GM12878 (cell line): ENCODE data around the gene PPP3CB. TPM values are rescaled to one million over a fixed set of nuclear protein-coding genes. Genes with fewer than 3 reads are reported as not detected.

Experiments used
- ATAC-seq: fragments of 200-7000 bp; cut with Tn5 transposase; 3 replicates; pipeline ENCODE4 v1.9.1; 2020; ENCODE audit warnings: mild to moderate bottlenecking, moderate library complexity
- BruUV-seq: library from RNA; stranded (reverse); fragments of 400-500 nt; replicated peaks from 2 replicates; lab custom pipeline; 2021; lab: Mats Ljungman, UMichigan
- CTCF ChIA-PET: fragments of 300-600 bp; sonication (Branson Sonifier 250); formaldehyde crosslinking; extraction: SDS; loops from one replicate; lab custom pipeline; 2021; ENCODE audit warnings: inconsistent platforms; lab: Yijun Ruan, JAX
- POLR2A ChIA-PET: fragments of 350-600 bp; formaldehyde crosslinking; extraction: SDS; loops from one replicate; lab custom pipeline; 2021; ENCODE audit warnings: inconsistent platforms; lab: Charles Lee
- RAD21 ChIA-PET: fragments of 300-600 bp; sonication (Branson Sonifier 250); formaldehyde crosslinking; loops from one replicate; lab custom pipeline; 2023; ENCODE audit warnings: antibody characterized with exemption; ENCODE audit not compliant: unreplicated experiment; lab: Charles Lee
- SMC1A ChIA-PET: fragments of 300-600 bp; sonication (Branson Sonifier 250); formaldehyde crosslinking; loops from one replicate; lab custom pipeline; 2023; ENCODE audit not compliant: unreplicated experiment, uncharacterized antibody; lab: Charles Lee
- DNase-seq: peaks from one replicate; pipeline ENCODE4 v3.0.0-alpha.2; 2011; ENCODE audit warnings: low read depth, low spot score
- FAIRE-seq: peaks from 3 replicates; lab custom pipeline; 2011; peaks lifted over from hg19 to GRCh38; lab: Jason Lieb, UNC
- H2AFZ ChIP-seq: 2 replicates; pipeline ENCODE4 v1.6.0; 2011; ENCODE audit warnings: low read depth, low read length, control low read depth; ENCODE audit not compliant: control insufficient read depth
- H3K27ac ChIP-seq: 2 replicates; pipeline ENCODE4 v1.5.1; 2011; ENCODE audit warnings: control low read depth; ENCODE audit not compliant: control insufficient read depth, insufficient read depth
- H3K27me3 ChIP-seq, 2 experiments: replicated peaks in 1 of 2; 2 replicates each; pipeline versions ENCODE4 v1.6.0 to v1.6.1; 2011; ENCODE audit warnings: low read length in 1 of 2; ENCODE audit not compliant: control insufficient read depth in 2 of 2, insufficient read depth in 2 of 2
- H3K36me3 ChIP-seq, 2 experiments: 2 replicates each; pipeline ENCODE4 v1.5.1; 2011; ENCODE audit warnings: low read length in 1 of 2; ENCODE audit not compliant: control insufficient read depth in 2 of 2, insufficient read depth in 2 of 2
- H3K4me1 ChIP-seq: 2 replicates; pipeline ENCODE4 v1.6.1; 2011; ENCODE audit warnings: mild to moderate bottlenecking, low read length, moderate library complexity, mixed read lengths; ENCODE audit not compliant: control insufficient read depth, insufficient read depth
- H3K4me2 ChIP-seq: 2 replicates; pipeline ENCODE4 v1.6.0; 2011; ENCODE audit warnings: control low read depth; ENCODE audit not compliant: control insufficient read depth, insufficient read depth
- H3K4me3 ChIP-seq: fragments of 200-600 bp; sonication (generic); 2 replicates; pipeline ENCODE4 v1.5.1; 2016
- H3K79me2 ChIP-seq: 2 replicates; pipeline ENCODE4 v1.6.0; 2011; ENCODE audit warnings: low read length; ENCODE audit not compliant: control insufficient read depth, insufficient read depth
- H3K9ac ChIP-seq: 2 replicates; pipeline ENCODE4 v1.8.0; 2011; ENCODE audit warnings: low read length, control low read depth, mixed read lengths; ENCODE audit not compliant: control insufficient read depth, insufficient read depth
- H3K9me3 ChIP-seq: replicated peaks from 3 replicates; pipeline ENCODE4 v1.5.1; 2011; ENCODE audit warnings: mild to moderate bottlenecking, low read length; ENCODE audit not compliant: control insufficient read depth, insufficient read depth
- H4K20me1 ChIP-seq: 2 replicates; pipeline ENCODE4 v1.6.0; 2011; ENCODE audit not compliant: control insufficient read depth, insufficient read depth
- BMI1 ChIP-seq: fragments of 450-650 bp; IDR thresholded peaks from 2 replicates; pipeline ENCODE4 v1.6.1; 2016; ENCODE audit warnings: mild to moderate bottlenecking, moderate library complexity, borderline replicate concordance
- CHD1 ChIP-seq: IDR thresholded peaks from 2 replicates; pipeline ENCODE4 v1.6.1; 2012; ENCODE audit warnings: low read depth, low read length, improper control_type of control experiment
- EED ChIP-seq: sonication (generic); IDR thresholded peaks from 2 replicates; pipeline ENCODE4 v1.6.1; 2016; ENCODE audit warnings: antibody characterized with exemption, low read depth
- EP300 ChIP-seq, 2 experiments: fragments of 150-350 bp in 1 of 2; IDR thresholded peaks; 2 replicates each; pipeline ENCODE4 v1.6.1; 2011 to 2012; ENCODE audit warnings: low read depth in 2 of 2, low read length in 2 of 2, borderline replicate concordance in 1 of 2, improper control_type of control experiment in 1 of 2, inconsistent platforms in 1 of 2; ENCODE audit not compliant: control insufficient read depth in 1 of 2
- GATAD2B ChIP-seq: fragments of 450-650 bp; conservative IDR thresholded peaks from 2 replicates; pipeline ENCODE4 v1.6.1; 2017; ENCODE audit warnings: low read depth, mild to moderate bottlenecking, moderate library complexity
- HDAC2 ChIP-seq: fragments of 200-600 bp; sonication (generic); IDR thresholded peaks from 2 replicates; pipeline ENCODE4 v1.6.1; 2017
- MTA3 ChIP-seq: IDR thresholded peaks from 2 replicates; pipeline ENCODE4 v1.6.1; 2012; ENCODE audit warnings: low read length, inconsistent platforms, borderline replicate concordance
- MXI1 ChIP-seq: fragments of 150-350 bp; IDR thresholded peaks from 2 replicates; pipeline ENCODE4 v1.6.1; 2011; ENCODE audit warnings: low read depth, mild to moderate bottlenecking, inconsistent platforms, low read length, improper control_type of control experiment
- MYC ChIP-seq: IDR thresholded peaks from 2 replicates; pipeline ENCODE4 v1.6.1; 2011; ENCODE audit warnings: mild to moderate bottlenecking, low read length, moderate library complexity, inconsistent platforms; ENCODE audit not compliant: insufficient read depth, insufficient replicate concordance, insufficient read length, severe bottlenecking
- POLR2A ChIP-seq: IDR thresholded peaks from 2 replicates; pipeline ENCODE4 v1.6.1; 2011; ENCODE audit warnings: low read depth, mild to moderate bottlenecking, low read length
- POLR2AphosphoS2 ChIP-seq: IDR thresholded peaks from 2 replicates; pipeline ENCODE4 v1.6.1; 2011; ENCODE audit warnings: low read depth, mild to moderate bottlenecking, low read length, improper control_type of control experiment, moderate library complexity
- TAF1 ChIP-seq: IDR thresholded peaks from 2 replicates; pipeline ENCODE4 v1.6.1; 2011; ENCODE audit warnings: mild to moderate bottlenecking, low read depth, low read length, borderline replicate concordance
- ZNF274 ChIP-seq: IDR thresholded peaks from one replicate; pipeline ENCODE4 v1.8.0; 2011; ENCODE audit not compliant: insufficient read length, insufficient read depth
- in situ Hi-C: fragments of 300-500 bp; cut with MboI; formaldehyde crosslinking; loops from 9 replicates; pipeline ENCODE4 v1.14.3; 2018; ENCODE audit warnings: mixed read lengths
- intact Hi-C: fragments of 100-400 bp; cut with micrococcal nuclease; formaldehyde crosslinking; loops from one replicate; pipeline ENCODE4 v1.14.2; 2022; ENCODE audit not compliant: unreplicated experiment
- polyA plus RNA-seq, 11 experiments: library from polyadenylated mRNA; depleted of rRNA in 4 of 11; unstranded in 6 of 11; stranded (reverse) in 5 of 11; fragments of >200 nt; fragmentation: Nextera tagmentation in 4 of 11; fragmentation: Illumina TruSeq in 1 of 11; extraction: Ambion mirVana in 4 of 11; extraction: Trizol in 1 of 11; gene quantifications; 1 replicate in 1 of 11; 2 replicates in 10 of 11; pipeline versions ENCODE4 v1.2.1 to v1.2.3, GENCODE V29; 2011 to 2016; ENCODE audit warnings: inconsistent platforms in 2 of 11, missing spikeins in 2 of 11, low read depth in 1 of 11
- total RNA-seq, 4 experiments: library from RNA; depleted of rRNA in 3 of 4; stranded (reverse); fragments of >200 nt in 3 of 4; fragmentation: Illumina TruSeq in 1 of 4; extraction: Trizol in 1 of 4; gene quantifications; 2 replicates each; pipeline versions ENCODE4 v1.2.1 to v1.2.3, GENCODE V29; 2013 to 2021
- TF ChIP-seq, protein P1 (sequence below): fragments of 450-650 bp; IDR thresholded peaks from 2 replicates; pipeline ENCODE4 v1.6.1; 2017; ENCODE audit warnings: mild to moderate bottlenecking, moderate library complexity
- TF ChIP-seq, protein P2 (sequence below): IDR thresholded peaks from 2 replicates; pipeline ENCODE4 v1.6.1; 2012; ENCODE audit warnings: low read depth, low read length, improper control_type of control experiment
- TF ChIP-seq, protein P3 (sequence below): IDR thresholded peaks from 2 replicates; pipeline ENCODE4 v1.6.1; 2011; ENCODE audit warnings: borderline replicate concordance, low read depth, mild to moderate bottlenecking, moderate library complexity, mixed read lengths, low read length; ENCODE audit not compliant: insufficient read depth; ENCODE audit errors: extremely low read length
- TF ChIP-seq, protein P4 (sequence below): fragments of 450-650 bp; IDR thresholded peaks from 2 replicates; pipeline ENCODE4 v1.6.1; 2017; ENCODE audit warnings: mild to moderate bottlenecking, low read depth, inconsistent platforms; ENCODE audit not compliant: poor library complexity, severe bottlenecking

The PPP3CB gene
- total and polyA plus RNA-seq, 10 of the 15 experiments (the other 5 are each of a cell fraction or from before 2014, with no cell fraction given): 11.4 to 46.4 (median 19.3) TPM

DNA sequence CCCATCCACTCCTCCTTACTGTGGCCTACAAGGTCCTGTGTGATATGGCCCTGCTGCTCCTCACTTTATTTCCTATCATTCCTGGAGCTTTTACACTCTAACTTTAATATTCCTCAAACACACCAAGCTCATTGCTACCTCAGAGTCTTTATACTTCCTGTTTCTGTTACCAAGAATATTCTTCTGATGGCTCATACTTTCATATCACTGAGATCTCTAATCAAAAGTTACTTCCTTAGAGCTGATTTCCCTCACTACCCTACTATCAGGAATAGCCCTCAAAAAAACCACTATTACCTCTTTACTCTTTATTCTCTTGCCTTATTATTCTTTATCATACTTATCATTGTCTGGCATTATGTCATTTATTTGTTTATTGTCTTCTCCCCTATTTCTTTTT lies 5.8 kb upstream of the PPP3CB start:
- Histone ChIP-seq H3K4me1 (peaks cover 16% of the 10 kb centered on the region), H3K27me3 (no peaks in the 10 kb centered on the region), H3K27ac (peak overlapping the region; percentile 65), H2AFZ (peak overlapping the region; percentile 71), H3K4me3 (no peak overlapping the region), H4K20me1 (no peaks in the 10 kb centered on the region), H3K4me2 (peak overlapping the region; percentile 50), H3K9ac (no peak overlapping the region), H3K9me3 (no peaks in the 10 kb centered on the region), H3K36me3 (no peaks in the 10 kb centered on the region; a peak in 2 of 4 replicates), H3K79me2 (peaks cover 2% of the 10 kb centered on the region; the same call in 1 of the 2 replicates)
- in situ Hi-C loops: no loop called here
- DNase-seq: no peak
- ChIA-PET CTCF (interaction anchor here (0.5 to 1.2 kb wide), 5 partner anchors 12 to 547 kb away, joined by 3 to 5 read pairs (median 3); no protein-coding TSS in a partner anchor), POLR2A (no interaction called here), RAD21 (no interaction called here), SMC1A (interaction anchor here (0.9 to 1.1 kb wide), 4 partner anchors 12 to 145 kb away, joined by 3 to 4 read pairs (median 4); no protein-coding TSS in a partner anchor)
- BruUV-seq: no TSS peak
- peak; percentile 68 for ATAC-seq
- intact Hi-C loops: no loop called here
- no peak for FAIRE-seq
- TF ChIP-seq GATAD2B (no peak), EED (no peak), TAF1 (no peak), BMI1 (no peak), MYC (no peak), POLR2A (no peak), MTA3 (no peak), EP300 (IDR thresholded peaks at IDR 0.05; ENCODE audit: borderline replicate concordance in 1 of 2, control insufficient read depth in 1 of 2, low read depth in 2 of 2, low read length in 2 of 2) (no peak), CHD1 (no peak), ZNF274 (no peak), POLR2AphosphoS2 (no peak), MXI1 (no peak), HDAC2 (no peak)
- TF ChIP-seq, protein P1, sequence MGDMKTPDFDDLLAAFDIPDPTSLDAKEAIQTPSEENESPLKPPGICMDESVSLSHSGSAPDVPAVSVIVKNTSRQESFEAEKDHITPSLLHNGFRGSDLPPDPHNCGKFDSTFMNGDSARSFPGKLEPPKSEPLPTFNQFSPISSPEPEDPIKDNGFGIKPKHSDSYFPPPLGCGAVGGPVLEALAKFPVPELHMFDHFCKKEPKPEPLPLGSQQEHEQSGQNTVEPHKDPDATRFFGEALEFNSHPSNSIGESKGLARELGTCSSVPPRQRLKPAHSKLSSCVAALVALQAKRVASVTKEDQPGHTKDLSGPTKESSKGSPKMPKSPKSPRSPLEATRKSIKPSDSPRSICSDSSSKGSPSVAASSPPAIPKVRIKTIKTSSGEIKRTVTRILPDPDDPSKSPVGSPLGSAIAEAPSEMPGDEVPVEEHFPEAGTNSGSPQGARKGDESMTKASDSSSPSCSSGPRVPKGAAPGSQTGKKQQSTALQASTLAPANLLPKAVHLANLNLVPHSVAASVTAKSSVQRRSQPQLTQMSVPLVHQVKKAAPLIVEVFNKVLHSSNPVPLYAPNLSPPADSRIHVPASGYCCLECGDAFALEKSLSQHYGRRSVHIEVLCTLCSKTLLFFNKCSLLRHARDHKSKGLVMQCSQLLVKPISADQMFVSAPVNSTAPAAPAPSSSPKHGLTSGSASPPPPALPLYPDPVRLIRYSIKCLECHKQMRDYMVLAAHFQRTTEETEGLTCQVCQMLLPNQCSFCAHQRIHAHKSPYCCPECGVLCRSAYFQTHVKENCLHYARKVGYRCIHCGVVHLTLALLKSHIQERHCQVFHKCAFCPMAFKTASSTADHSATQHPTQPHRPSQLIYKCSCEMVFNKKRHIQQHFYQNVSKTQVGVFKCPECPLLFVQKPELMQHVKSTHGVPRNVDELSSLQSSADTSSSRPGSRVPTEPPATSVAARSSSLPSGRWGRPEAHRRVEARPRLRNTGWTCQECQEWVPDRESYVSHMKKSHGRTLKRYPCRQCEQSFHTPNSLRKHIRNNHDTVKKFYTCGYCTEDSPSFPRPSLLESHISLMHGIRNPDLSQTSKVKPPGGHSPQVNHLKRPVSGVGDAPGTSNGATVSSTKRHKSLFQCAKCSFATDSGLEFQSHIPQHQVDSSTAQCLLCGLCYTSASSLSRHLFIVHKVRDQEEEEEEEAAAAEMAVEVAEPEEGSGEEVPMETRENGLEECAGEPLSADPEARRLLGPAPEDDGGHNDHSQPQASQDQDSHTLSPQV: no peak
- TF ChIP-seq, protein P2, sequence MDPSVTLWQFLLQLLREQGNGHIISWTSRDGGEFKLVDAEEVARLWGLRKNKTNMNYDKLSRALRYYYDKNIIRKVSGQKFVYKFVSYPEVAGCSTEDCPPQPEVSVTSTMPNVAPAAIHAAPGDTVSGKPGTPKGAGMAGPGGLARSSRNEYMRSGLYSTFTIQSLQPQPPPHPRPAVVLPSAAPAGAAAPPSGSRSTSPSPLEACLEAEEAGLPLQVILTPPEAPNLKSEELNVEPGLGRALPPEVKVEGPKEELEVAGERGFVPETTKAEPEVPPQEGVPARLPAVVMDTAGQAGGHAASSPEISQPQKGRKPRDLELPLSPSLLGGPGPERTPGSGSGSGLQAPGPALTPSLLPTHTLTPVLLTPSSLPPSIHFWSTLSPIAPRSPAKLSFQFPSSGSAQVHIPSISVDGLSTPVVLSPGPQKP: no peak
- TF ChIP-seq, protein P3, sequence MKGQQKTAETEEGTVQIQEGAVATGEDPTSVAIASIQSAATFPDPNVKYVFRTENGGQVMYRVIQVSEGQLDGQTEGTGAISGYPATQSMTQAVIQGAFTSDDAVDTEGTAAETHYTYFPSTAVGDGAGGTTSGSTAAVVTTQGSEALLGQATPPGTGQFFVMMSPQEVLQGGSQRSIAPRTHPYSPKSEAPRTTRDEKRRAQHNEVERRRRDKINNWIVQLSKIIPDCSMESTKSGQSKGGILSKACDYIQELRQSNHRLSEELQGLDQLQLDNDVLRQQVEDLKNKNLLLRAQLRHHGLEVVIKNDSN: no peak
- TF ChIP-seq, protein P4, sequence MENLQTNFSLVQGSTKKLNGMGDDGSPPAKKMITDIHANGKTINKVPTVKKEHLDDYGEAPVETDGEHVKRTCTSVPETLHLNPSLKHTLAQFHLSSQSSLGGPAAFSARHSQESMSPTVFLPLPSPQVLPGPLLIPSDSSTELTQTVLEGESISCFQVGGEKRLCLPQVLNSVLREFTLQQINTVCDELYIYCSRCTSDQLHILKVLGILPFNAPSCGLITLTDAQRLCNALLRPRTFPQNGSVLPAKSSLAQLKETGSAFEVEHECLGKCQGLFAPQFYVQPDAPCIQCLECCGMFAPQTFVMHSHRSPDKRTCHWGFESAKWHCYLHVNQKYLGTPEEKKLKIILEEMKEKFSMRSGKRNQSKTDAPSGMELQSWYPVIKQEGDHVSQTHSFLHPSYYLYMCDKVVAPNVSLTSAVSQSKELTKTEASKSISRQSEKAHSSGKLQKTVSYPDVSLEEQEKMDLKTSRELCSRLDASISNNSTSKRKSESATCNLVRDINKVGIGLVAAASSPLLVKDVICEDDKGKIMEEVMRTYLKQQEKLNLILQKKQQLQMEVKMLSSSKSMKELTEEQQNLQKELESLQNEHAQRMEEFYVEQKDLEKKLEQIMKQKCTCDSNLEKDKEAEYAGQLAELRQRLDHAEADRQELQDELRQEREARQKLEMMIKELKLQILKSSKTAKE: no peak
